ENCODE data around the gene CCDC122. TPM values are rescaled to one million over a fixed set of nuclear protein-coding genes. Genes with fewer than 3 reads are reported as not detected.

Gene CCDC122
- polyA plus RNA-seq, 2 of the 4 experiments (the other 2 are of a cell fraction) = 2.6 to 4.3 TPM

DNA sequence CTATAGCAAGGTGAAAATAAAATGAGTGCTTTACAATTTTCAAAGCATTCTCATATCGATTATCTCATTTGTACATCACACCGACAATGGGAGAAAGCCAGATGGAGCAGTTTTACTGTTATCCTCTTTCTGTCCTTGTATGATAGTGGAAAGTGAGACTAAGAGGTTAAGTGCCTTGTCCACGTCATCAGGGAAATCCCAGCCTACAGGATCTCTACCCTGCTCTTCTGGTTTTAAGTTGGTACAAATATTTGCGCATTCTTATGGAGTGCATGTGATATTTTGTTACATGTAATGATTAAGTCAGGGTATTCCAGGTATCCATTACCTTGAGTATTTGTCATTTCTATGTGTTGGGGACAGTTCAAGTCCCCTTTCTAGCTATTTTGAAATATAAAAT, 80.3 kb downstream of the CCDC122 start (continued):
- TF ChIP-seq, protein P1, sequence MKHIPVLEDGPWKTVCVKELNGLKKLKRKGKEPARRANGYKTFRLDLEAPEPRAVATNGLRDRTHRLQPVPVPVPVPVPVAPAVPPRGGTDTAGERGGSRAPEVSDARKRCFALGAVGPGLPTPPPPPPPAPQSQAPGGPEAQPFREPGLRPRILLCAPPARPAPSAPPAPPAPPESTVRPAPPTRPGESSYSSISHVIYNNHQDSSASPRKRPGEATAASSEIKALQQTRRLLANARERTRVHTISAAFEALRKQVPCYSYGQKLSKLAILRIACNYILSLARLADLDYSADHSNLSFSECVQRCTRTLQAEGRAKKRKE (CRISPR knock-in tag; IDR thresholded peaks at IDR 0.05; ENCODE audit: low read depth) = no peak
- no peak for TF ChIP-seq CBX8 (IDR thresholded peaks at IDR 0.05)
- TF ChIP-seq NFE2L2 (conservative IDR thresholded peaks at IDR 0.05; ENCODE audit: low read length) = no peak
- TF ChIP-seq POLR2AphosphoS2 (conservative IDR thresholded peaks at IDR 0.05; ENCODE audit: low read length) = no peak
- TF ChIP-seq, protein P2, sequence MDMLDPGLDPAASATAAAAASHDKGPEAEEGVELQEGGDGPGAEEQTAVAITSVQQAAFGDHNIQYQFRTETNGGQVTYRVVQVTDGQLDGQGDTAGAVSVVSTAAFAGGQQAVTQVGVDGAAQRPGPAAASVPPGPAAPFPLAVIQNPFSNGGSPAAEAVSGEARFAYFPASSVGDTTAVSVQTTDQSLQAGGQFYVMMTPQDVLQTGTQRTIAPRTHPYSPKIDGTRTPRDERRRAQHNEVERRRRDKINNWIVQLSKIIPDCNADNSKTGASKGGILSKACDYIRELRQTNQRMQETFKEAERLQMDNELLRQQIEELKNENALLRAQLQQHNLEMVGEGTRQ (IDR thresholded peaks at IDR 0.05) = no peak
- TF ChIP-seq KDM5A (IDR thresholded peaks at IDR 0.05) = no peak
- TF ChIP-seq, protein P3, sequence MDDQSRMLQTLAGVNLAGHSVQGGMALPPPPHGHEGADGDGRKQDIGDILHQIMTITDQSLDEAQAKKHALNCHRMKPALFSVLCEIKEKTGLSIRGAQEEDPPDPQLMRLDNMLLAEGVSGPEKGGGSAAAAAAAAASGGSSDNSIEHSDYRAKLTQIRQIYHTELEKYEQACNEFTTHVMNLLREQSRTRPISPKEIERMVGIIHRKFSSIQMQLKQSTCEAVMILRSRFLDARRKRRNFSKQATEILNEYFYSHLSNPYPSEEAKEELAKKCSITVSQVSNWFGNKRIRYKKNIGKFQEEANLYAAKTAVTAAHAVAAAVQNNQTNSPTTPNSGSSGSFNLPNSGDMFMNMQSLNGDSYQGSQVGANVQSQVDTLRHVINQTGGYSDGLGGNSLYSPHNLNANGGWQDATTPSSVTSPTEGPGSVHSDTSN (IDR thresholded peaks at IDR 0.05) = no peak
- TF ChIP-seq FOXS1 (CRISPR knock-in tag; IDR thresholded peaks at IDR 0.05) = no peak

DNA sequence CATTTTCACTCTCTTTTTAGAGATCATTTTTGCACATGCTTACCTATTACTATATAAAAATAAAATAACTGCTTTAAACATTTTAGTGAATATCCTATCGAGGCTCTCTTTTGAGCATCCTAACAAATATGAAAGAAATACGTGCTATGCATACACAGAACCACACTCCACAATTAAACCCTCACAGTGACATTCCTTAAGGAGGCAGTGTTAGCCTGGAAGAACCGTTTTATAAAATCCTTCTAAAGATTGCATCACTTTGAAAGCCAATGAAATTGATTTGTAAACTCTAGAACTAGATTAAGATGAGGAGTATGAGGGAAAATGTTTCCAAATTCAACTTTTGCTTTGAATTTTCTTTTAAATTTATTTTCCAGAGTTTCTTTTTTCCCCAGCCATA, 81.7 kb downstream of the CCDC122 start:
- ATAC-seq (no peak), FAIRE-seq (no peak), DNase-seq (ENCODE audit: low read depth in 1 of 2, low spot score in 1 of 2) (no peak)
- WGBS (ENCODE audit: missing lambda C conversion rate) = 46% methylated on average over 3 of the region's 3 CpGs
- Histone ChIP-seq H3K4me2 (no peak overlapping the region), H3K27ac (no peak overlapping the region), H3K9me3 (no peaks in the 10 kb centered on the region), H3K4me3 (no peak overlapping the region), H3K4me1 (no peaks in the 10 kb centered on the region)
- ChIA-PET POLR2A (no interaction called here), CTCF (no interaction called here)
- TF ChIP-seq POLR2AphosphoS2 (conservative IDR thresholded peaks at IDR 0.05; ENCODE audit: low read length) (no peak), KDM5A (IDR thresholded peaks at IDR 0.05) (no peak), SMC3 (IDR thresholded peaks at IDR 0.05) (no peak), JUN (IDR thresholded peaks at IDR 0.05) (no peak), SREBF2 (IDR thresholded peaks at IDR 0.05) (no peak), HDAC2 (IDR thresholded peaks at IDR 0.05) (no peak), ZC3H11A (IDR thresholded peaks at IDR 0.05) (no peak), CEBPB (IDR thresholded peaks at IDR 0.05) (no peak)
- TF ChIP-seq, protein P4, sequence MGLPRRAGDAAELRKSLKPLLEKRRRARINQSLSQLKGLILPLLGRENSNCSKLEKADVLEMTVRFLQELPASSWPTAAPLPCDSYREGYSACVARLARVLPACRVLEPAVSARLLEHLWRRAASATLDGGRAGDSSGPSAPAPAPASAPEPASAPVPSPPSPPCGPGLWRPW (IDR thresholded peaks at IDR 0.05) = no peak
- TF ChIP-seq, protein P5, sequence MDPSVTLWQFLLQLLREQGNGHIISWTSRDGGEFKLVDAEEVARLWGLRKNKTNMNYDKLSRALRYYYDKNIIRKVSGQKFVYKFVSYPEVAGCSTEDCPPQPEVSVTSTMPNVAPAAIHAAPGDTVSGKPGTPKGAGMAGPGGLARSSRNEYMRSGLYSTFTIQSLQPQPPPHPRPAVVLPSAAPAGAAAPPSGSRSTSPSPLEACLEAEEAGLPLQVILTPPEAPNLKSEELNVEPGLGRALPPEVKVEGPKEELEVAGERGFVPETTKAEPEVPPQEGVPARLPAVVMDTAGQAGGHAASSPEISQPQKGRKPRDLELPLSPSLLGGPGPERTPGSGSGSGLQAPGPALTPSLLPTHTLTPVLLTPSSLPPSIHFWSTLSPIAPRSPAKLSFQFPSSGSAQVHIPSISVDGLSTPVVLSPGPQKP (IDR thresholded peaks at IDR 0.05; ENCODE audit: low read depth, low read length) = no peak

DNA sequence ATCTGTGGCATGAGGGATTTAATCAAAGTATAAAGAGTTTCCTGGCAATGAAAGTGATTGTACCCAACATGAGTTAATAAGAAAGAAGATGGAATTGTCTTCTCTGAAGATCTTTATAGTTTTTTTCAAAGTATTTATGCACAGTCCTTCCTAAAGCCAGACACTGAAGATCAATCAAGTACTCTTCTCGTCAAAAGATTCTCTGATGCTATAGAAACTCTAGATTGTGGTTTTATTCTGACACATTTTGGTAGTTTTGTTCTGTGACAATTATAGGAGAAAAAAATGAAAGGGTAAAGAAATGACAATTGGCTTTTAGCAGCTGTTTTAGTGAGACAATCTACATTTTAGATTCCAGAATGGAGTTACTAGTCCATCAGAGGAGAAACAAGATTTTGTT, 82.4 kb downstream of the CCDC122 start:
- no peak overlapping the region for H3K4me3 ChIP-seq
- ChIA-PET POLR2A (no interaction called here), CTCF (no interaction called here)
- TF ChIP-seq, protein P6, sequence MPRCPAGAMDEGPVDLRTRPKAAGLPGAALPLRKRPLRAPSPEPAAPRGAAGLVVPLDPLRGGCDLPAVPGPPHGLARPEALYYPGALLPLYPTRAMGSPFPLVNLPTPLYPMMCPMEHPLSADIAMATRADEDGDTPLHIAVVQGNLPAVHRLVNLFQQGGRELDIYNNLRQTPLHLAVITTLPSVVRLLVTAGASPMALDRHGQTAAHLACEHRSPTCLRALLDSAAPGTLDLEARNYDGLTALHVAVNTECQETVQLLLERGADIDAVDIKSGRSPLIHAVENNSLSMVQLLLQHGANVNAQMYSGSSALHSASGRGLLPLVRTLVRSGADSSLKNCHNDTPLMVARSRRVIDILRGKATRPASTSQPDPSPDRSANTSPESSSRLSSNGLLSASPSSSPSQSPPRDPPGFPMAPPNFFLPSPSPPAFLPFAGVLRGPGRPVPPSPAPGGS (IDR thresholded peaks at IDR 0.05) = no peak
- TF ChIP-seq POLR2A (IDR thresholded peaks at IDR 0.05; ENCODE audit: low read length) = no peak
- TF ChIP-seq, protein P7, sequence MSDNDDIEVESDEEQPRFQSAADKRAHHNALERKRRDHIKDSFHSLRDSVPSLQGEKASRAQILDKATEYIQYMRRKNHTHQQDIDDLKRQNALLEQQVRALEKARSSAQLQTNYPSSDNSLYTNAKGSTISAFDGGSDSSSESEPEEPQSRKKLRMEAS (IDR thresholded peaks at IDR 0.05) = no peak
- no peak for TF ChIP-seq NFE2L2 (conservative IDR thresholded peaks at IDR 0.05; ENCODE audit: low read length)
- TF ChIP-seq CBX2 (IDR thresholded peaks at IDR 0.05; ENCODE audit: borderline replicate concordance, low read depth) = no peak
- TF ChIP-seq HOXA7 (CRISPR knock-in tag; IDR thresholded peaks at IDR 0.05) = no peak
- TF ChIP-seq NPAS2 (CRISPR knock-in tag; IDR thresholded peaks at IDR 0.05; ENCODE audit: borderline replicate concordance) = no peak
- no peak for TF ChIP-seq HDAC2 (IDR thresholded peaks at IDR 0.05)
- no peak for TF ChIP-seq ZNF302 (CRISPR knock-in tag; IDR thresholded peaks at IDR 0.05)
- no peak for TF ChIP-seq RAD21 (conservative IDR thresholded peaks at IDR 0.05 in 1 of 2, IDR thresholded peaks at IDR 0.05 in 1 of 2)
- TF ChIP-seq SREBF2 (IDR thresholded peaks at IDR 0.05) = no peak
- TF ChIP-seq NR3C1 (IDR thresholded peaks at IDR 0.05) = no peak
- no peak overlapping the region for H3K4me2 ChIP-seq
- H3K27ac ChIP-seq = no peak overlapping the region
- no peak for DNase-seq (ENCODE audit: low read depth in 1 of 2, low spot score in 1 of 2)
- H3K9me3 ChIP-seq = no peaks in the 10 kb centered on the region
- no peaks in the 10 kb centered on the region for H3K4me1 ChIP-seq
- ATAC-seq = no peak
- 85% methylated on average over 1 of the region's 1 CpG for WGBS (ENCODE audit: missing lambda C conversion rate)
- FAIRE-seq = no peak

Measured in A549 (cell line).